Measurements from ENCODE around the gene ANKRD44. TPM values are rescaled to one million over a fixed set of nuclear protein-coding genes. Genes with fewer than 3 reads are reported as not detected.

Gene ANKRD44
- total RNA-seq, 6 experiments from 2014 or later, result 3.8 to 5.7 (median 4.7) TPM

DNA sequence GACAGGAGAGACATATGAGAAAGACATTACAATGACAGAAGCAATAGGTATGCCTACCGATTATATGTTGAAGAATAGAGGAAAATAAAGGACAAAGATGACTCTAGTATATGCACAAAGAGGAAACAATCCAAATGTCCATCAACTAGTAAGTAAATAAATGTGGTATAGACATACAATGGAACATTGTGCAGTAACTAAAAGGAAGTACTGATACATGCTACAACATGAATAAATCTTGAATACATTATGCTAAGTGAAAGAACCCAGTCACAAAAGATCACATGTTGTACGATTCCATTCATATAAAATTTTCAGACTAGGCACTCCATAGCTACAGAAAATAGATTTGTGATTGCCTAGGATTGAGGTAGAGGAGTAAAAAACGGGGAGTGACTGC is 355.5 kb downstream of the ANKRD44 start:
- Mint-ChIP-seq H3K4me3 (no peak overlapping the region), H3K27me3 (ENCODE audit: insufficient read depth) (peaks cover 6% of the 10 kb centered on the region), H3K36me3 (ENCODE audit: low read depth) (no peaks in the 10 kb centered on the region), H3K4me1 (ENCODE audit: low read depth) (peaks cover 10% of the 10 kb centered on the region), H3K27ac (no peak overlapping the region), H3K9me3 (no peaks in the 10 kb centered on the region)
- DNase-seq, result no peak
- TF ChIP-seq, protein P1, sequence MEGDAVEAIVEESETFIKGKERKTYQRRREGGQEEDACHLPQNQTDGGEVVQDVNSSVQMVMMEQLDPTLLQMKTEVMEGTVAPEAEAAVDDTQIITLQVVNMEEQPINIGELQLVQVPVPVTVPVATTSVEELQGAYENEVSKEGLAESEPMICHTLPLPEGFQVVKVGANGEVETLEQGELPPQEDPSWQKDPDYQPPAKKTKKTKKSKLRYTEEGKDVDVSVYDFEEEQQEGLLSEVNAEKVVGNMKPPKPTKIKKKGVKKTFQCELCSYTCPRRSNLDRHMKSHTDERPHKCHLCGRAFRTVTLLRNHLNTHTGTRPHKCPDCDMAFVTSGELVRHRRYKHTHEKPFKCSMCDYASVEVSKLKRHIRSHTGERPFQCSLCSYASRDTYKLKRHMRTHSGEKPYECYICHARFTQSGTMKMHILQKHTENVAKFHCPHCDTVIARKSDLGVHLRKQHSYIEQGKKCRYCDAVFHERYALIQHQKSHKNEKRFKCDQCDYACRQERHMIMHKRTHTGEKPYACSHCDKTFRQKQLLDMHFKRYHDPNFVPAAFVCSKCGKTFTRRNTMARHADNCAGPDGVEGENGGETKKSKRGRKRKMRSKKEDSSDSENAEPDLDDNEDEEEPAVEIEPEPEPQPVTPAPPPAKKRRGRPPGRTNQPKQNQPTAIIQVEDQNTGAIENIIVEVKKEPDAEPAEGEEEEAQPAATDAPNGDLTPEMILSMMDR (IDR thresholded peaks at IDR 0.05), result no peak

DNA sequence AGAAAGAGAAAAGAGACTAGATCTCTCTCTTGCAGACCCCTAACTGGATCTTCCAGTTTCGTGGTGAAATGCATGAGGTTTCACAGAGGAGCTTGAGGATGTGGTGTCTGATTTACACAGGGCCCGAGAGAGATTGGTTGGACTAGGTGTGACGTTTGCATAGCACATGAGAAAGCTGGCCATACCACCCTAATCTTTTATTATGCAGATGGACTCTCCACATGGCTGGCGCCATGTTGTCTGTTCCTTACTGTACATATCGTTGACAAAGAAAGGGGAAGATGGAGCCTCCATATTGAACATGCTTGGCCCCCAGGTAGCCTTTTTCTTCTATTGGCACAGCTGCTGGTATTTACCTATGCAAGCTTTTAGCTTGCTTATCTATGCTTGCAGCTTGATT is 356.6 kb downstream of the ANKRD44 start:
- H3K4me1 Mint-ChIP-seq (ENCODE audit: low read depth), result peaks cover 7% of the 10 kb centered on the region
- TF ChIP-seq, protein P1 (IDR thresholded peaks at IDR 0.05), result no peak
- no peak for DNase-seq
- no peak overlapping the region for H3K27ac Mint-ChIP-seq
- no peaks in the 10 kb centered on the region for H3K9me3 Mint-ChIP-seq
- peaks cover 6% of the 10 kb centered on the region for H3K27me3 Mint-ChIP-seq (ENCODE audit: insufficient read depth)
- no peak overlapping the region for H3K4me3 Mint-ChIP-seq
- H3K36me3 Mint-ChIP-seq (ENCODE audit: low read depth), result no peaks in the 10 kb centered on the region

DNA sequence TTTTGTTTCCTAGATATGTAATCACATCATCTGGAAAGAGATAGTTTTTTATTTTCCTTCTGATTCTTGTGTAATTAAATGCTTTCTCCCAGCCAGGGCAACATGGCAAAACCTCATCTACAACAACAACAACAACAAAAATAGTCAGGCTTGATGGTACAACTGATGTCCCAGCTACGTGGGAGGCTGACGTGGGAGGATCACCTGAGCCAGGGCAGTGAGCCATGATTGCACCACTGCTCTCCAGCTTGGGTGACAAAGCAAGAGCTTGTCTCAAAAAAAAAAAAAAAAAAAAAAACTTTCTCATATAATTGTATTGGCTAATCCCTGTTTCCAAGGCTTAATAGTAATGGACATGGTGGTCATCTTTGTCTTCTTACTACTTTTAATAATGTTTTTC is 357.6 kb downstream of the ANKRD44 start:
- Mint-ChIP-seq H3K9me3 (no peaks in the 10 kb centered on the region), H3K36me3 (ENCODE audit: low read depth) (no peaks in the 10 kb centered on the region), H3K4me3 (no peak overlapping the region), H3K4me1 (ENCODE audit: low read depth) (peaks cover 7% of the 10 kb centered on the region), H3K27me3 (ENCODE audit: insufficient read depth) (peaks cover 6% of the 10 kb centered on the region), H3K27ac (no peak overlapping the region)
- DNase-seq, result no peak
- TF ChIP-seq, protein P1 (IDR thresholded peaks at IDR 0.05), result no peak

DNA sequence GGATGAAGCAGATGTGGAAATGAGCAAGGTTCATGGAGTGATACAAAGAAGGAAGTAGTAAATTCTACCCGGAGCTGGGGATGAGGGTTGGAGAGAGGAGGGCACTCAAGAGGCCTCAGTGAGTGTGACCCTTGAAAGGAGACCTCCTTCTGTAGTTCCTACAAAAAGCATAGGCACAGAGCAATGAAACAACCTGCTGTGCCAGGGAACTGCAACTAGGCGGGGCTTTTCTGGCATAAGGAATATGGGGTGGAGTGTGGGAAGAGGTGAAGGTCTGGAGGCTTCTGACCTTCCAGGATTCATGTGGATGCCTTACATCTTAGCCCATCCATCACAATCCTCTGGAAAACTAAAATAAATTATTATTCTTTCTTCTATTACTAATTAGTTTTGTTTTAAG is 358.6 kb downstream of the ANKRD44 start:
- TF ChIP-seq, protein P1 (IDR thresholded peaks at IDR 0.05), result no peak
- Mint-ChIP-seq H3K27ac (no peak overlapping the region), H3K9me3 (no peaks in the 10 kb centered on the region), H3K4me1 (ENCODE audit: low read depth) (peaks cover 7% of the 10 kb centered on the region), H3K27me3 (ENCODE audit: insufficient read depth) (peaks cover 6% of the 10 kb centered on the region), H3K36me3 (ENCODE audit: low read depth) (no peaks in the 10 kb centered on the region), H3K4me3 (no peak overlapping the region)
- DNase-seq, result no peak

DNA sequence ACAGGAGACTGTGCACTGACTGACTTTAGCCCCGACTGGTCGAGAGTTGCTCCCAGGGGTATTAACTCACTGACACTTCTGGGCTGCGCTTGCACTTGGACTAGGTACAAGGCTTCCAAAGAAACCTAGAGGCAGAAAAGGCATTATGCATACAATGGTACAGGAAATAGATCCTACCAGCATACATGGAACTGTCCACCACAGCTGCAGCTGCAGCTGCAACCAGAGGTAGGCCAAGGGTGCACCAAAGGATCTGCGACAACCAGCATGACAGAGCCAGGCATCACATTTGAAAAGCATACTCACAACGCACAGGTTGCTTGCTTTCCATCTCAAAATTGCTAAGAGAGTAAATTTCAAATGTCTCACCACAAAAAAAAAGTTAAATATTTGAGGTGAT is 361.5 kb downstream of the ANKRD44 start:
- no peak overlapping the region for H3K4me3 Mint-ChIP-seq

More for the DNA sequence above, 361.5 kb downstream of the ANKRD44 start:
- Mint-ChIP-seq H3K27ac (no peak overlapping the region), H3K4me1 (ENCODE audit: low read depth) (peaks cover 7% of the 10 kb centered on the region), H3K9me3 (no peaks in the 10 kb centered on the region), H3K36me3 (ENCODE audit: low read depth) (no peaks in the 10 kb centered on the region), H3K27me3 (ENCODE audit: insufficient read depth) (peaks cover 6% of the 10 kb centered on the region)
- no peak for DNase-seq
- TF ChIP-seq, protein P1 (IDR thresholded peaks at IDR 0.05), result no peak

All from HFFc6 (cell line).